Mammary epithelial cell (primary cell): ENCODE results near the gene CARD19.

Experiments
- CTCF ChIP-seq, 2 donors: IDR thresholded peaks in 1 of 2; conservative IDR thresholded peaks in 1 of 2; 2 replicates each; pipeline ENCODE4 v1.5.1; 2011 to 2012; ENCODE audit warnings: inconsistent platforms in 2 of 2, low read length in 2 of 2, mild to moderate bottlenecking in 2 of 2, control low read depth in 1 of 2, low read depth in 1 of 2; ENCODE audit not compliant: insufficient read depth in 1 of 2; ENCODE audit errors: extremely low read depth in 1 of 2
- EZH2 ChIP-seq: IDR thresholded peaks from 2 replicates; pipeline ENCODE4 v1.6.1; 2012; ENCODE audit warnings: low read length, inconsistent platforms, borderline replicate concordance

GRCh38 chr9:93132287-93132927 lies 36.4 kb downstream of the CARD19 start:
- TF ChIP-seq EZH2 (no peak), CTCF (conservative IDR thresholded peaks at IDR 0.05 in 1 of 2, IDR thresholded peaks at IDR 0.05 in 1 of 2; ENCODE audit: extremely low read depth in 1 of 2, insufficient read depth in 1 of 2, low read depth in 1 of 2, low read length in 2 of 2) (no peak)
